Left forelimb (tissue), 1 donor: ENCODE data around the gene PARN.
"Not testable (repeated sequence)": the region's sequence is repeated elsewhere in the genome, so short reads cannot be mapped to it uniquely, and the experiment has no call there.

Experiments used
- DNase-seq: peaks from one replicate; pipeline ENCODE4 v3.0.0-alpha.2; 2018; ENCODE audit warnings: low spot score

PARN gene

GRCh38 chr16:14632693-14633569 is 2.9 kb upstream of the PARN start, which contains the start of gene BFAR:
BFAR (plus strand) TSS chr16:14632951; CDS start chr16:14644347, 11,396 bp downstream.
- peak; percentile 99 for DNase-seq

GRCh38 chr16:14630620-14631330 is 715 bp upstream of the PARN start:
- not testable (repeated sequence) for DNase-seq

- DNase-seq, result no peak
Measured at GRCh38 chr16:14629612-14629918, 495 bp downstream of the PARN start.

- no peak for DNase-seq
Measured at GRCh38 chr16:14628806-14629611, 1.1 kb downstream of the PARN start.

GRCh38 chr16:14627078-14627477 is 3.0 kb downstream of the PARN start:
- DNase-seq, result no peak

- DNase-seq, result no peak
Measured at GRCh38 chr16:14618566-14618965, 11.5 kb downstream of the PARN start.

- no peak for DNase-seq
Measured at GRCh38 chr16:14616280-14616679, 13.8 kb downstream of the PARN start.

- no peak for DNase-seq
Measured at GRCh38 chr16:14613991-14614390, 16.1 kb downstream of the PARN start.

GRCh38 chr16:14611660-14612059 is 18.4 kb downstream of the PARN start:
- no peak for DNase-seq

GRCh38 chr16:14609716-14610115 is 20.3 kb downstream of the PARN start:
- DNase-seq, result no peak

GRCh38 chr16:14608604-14609003 is 21.5 kb downstream of the PARN start:
- DNase-seq, result no peak

- DNase-seq, result no peak
Measured at GRCh38 chr16:14608111-14608566, 21.9 kb downstream of the PARN start.

GRCh38 chr16:14606102-14606501 is 24.0 kb downstream of the PARN start:
- no peak for DNase-seq

- DNase-seq, result no peak
Measured at GRCh38 chr16:14602443-14602963, 27.6 kb downstream of the PARN start.

GRCh38 chr16:14600164-14600563 is 29.9 kb downstream of the PARN start:
- no peak for DNase-seq

GRCh38 chr16:14586637-14587305 is 43.3 kb downstream of the PARN start:
- no peak for DNase-seq

- no peak for DNase-seq
Measured at GRCh38 chr16:14585287-14585686, 44.8 kb downstream of the PARN start.

- DNase-seq, result not testable (repeated sequence)
Measured at GRCh38 chr16:14580926-14581325, 49.1 kb downstream of the PARN start.

- DNase-seq, result no peak
Measured at GRCh38 chr16:14579266-14579665, 50.8 kb downstream of the PARN start.

GRCh38 chr16:14576532-14576931 is 53.5 kb downstream of the PARN start:
- no peak for DNase-seq

- DNase-seq, result no peak
Measured at GRCh38 chr16:14576069-14576468, 54.0 kb downstream of the PARN start.
